ENCODE results near the gene FXYD3.

DNA sequence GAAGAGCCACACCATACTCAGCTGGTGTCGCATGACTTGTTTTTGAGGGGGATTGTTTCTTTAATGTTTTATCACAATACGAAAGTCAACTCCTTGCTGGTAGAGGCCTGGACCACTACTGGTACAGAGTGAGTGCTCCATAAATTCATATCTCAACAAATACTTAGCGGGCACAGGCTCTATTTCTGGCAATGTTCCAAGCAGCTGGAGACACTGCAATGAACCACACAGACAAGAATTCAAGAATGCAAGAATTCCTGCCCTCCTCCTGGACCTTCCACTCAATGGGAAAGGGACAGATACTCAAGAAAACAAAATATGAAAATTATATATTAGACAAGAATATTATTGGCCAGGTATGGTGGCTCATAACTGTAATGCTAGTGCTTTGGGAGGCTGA, 33.8 kb downstream of the FXYD3 start:
- TF ChIP-seq SMC3 (IDR thresholded peaks at IDR 0.05; ENCODE audit: low read depth, low read length) (no peak), RAD21 (IDR thresholded peaks at IDR 0.05; ENCODE audit: low read length) (no peak), EP300 (IDR thresholded peaks at IDR 0.05; ENCODE audit: borderline replicate concordance in 1 of 2, low read depth in 1 of 2, low read length in 1 of 2) (no peak)
- TF ChIP-seq, protein P1, sequence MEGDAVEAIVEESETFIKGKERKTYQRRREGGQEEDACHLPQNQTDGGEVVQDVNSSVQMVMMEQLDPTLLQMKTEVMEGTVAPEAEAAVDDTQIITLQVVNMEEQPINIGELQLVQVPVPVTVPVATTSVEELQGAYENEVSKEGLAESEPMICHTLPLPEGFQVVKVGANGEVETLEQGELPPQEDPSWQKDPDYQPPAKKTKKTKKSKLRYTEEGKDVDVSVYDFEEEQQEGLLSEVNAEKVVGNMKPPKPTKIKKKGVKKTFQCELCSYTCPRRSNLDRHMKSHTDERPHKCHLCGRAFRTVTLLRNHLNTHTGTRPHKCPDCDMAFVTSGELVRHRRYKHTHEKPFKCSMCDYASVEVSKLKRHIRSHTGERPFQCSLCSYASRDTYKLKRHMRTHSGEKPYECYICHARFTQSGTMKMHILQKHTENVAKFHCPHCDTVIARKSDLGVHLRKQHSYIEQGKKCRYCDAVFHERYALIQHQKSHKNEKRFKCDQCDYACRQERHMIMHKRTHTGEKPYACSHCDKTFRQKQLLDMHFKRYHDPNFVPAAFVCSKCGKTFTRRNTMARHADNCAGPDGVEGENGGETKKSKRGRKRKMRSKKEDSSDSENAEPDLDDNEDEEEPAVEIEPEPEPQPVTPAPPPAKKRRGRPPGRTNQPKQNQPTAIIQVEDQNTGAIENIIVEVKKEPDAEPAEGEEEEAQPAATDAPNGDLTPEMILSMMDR (IDR thresholded peaks at IDR 0.05) = no peak

Measured in SK-N-SH (cell line).